H1 (cell line): ENCODE data around the gene SPTBN5. TPM values are rescaled to one million over a fixed set of nuclear protein-coding genes. Genes with fewer than 3 reads are reported as not detected.

Experiments used
- CTCF ChIA-PET: fragments of 300-600 bp; sonication (Branson Sonifier 250); formaldehyde crosslinking; loops from one replicate; lab custom pipeline; 2021; ENCODE audit not compliant: partially characterized antibody; lab: Charles Lee
- POLR2A ChIA-PET: fragments of 300-600 bp; sonication (Branson Sonifier 250); formaldehyde crosslinking; loops from one replicate; lab custom pipeline; 2021; ENCODE audit warnings: inconsistent platforms; ENCODE audit not compliant: partially characterized antibody; lab: Charles Lee
- DNase-seq, 2 experiments: peaks; one replicate each; pipeline versions ENCODE4 v3.0.0 to v3.0.0-alpha.2; 2010 to 2022; ENCODE audit warnings: low spot score in 2 of 2, low read depth in 1 of 2, mixed read lengths in 1 of 2
- FAIRE-seq: peaks from 2 replicates; lab custom pipeline; 2011; peaks lifted over from hg19 to GRCh38; lab: Jason Lieb, UNC
- H2AFZ ChIP-seq: 2 replicates; pipeline ENCODE4 v1.8.1; 2012; ENCODE audit warnings: low read length, inconsistent platforms
- H2AK5ac ChIP-seq: 2 replicates; pipeline ENCODE4 v1.6.1; 2013; ENCODE audit warnings: low read depth, low read length
- H2BK120ac ChIP-seq: replicated peaks from 2 replicates; pipeline ENCODE3; 2013; ENCODE audit warnings: low read depth, low read length, inconsistent platforms
- H2BK12ac ChIP-seq: 2 replicates; pipeline ENCODE4 v1.6.1; 2013; ENCODE audit warnings: low read depth, low read length
- H2BK15ac ChIP-seq: 2 replicates; pipeline ENCODE4 v1.6.1; 2013; ENCODE audit warnings: low read length
- H2BK20ac ChIP-seq: 2 replicates; pipeline ENCODE4 v1.6.1; 2013; ENCODE audit warnings: low read length
- H2BK5ac ChIP-seq: 2 replicates; pipeline ENCODE4 v1.6.1; 2013; ENCODE audit warnings: low read depth, low read length
- H3K14ac ChIP-seq: 2 replicates; pipeline ENCODE4 v1.6.1; 2013; ENCODE audit warnings: inconsistent platforms; ENCODE audit not compliant: insufficient read length
- H3K18ac ChIP-seq: 2 replicates; pipeline ENCODE4 v1.6.1; 2013; ENCODE audit warnings: low read length; ENCODE audit errors: extremely low read depth
- H3K23ac ChIP-seq: 2 replicates; pipeline ENCODE4 v1.6.1; 2013; ENCODE audit warnings: inconsistent platforms; ENCODE audit not compliant: insufficient read length
- H3K23me2 ChIP-seq: 2 replicates; pipeline ENCODE4 v1.6.1; 2013; ENCODE audit warnings: low read depth, low read length
- H3K27ac ChIP-seq: 2 replicates; pipeline ENCODE4 v1.6.1; 2011; ENCODE audit warnings: low read depth, low read length, inconsistent platforms
- H3K27me3 ChIP-seq, 4 experiments: replicated peaks in 1 of 4; 1 replicate in 1 of 4; 2 replicates in 3 of 4; pipeline versions ENCODE4 v1.6.1 to v1.8.1; 2011 to 2013; ENCODE audit warnings: low read length in 3 of 4, mild to moderate bottlenecking in 3 of 4, inconsistent platforms in 2 of 4, mixed read lengths in 2 of 4, moderate library complexity in 1 of 4; ENCODE audit not compliant: control insufficient read depth in 3 of 4, insufficient read depth in 3 of 4; ENCODE audit errors: extremely low read depth in 1 of 4
- H3K36me3 ChIP-seq, 4 experiments: 2 replicates each; pipeline versions ENCODE4 v1.6.1 to v1.8.1; 2011 to 2013; ENCODE audit warnings: mild to moderate bottlenecking in 4 of 4, low read length in 3 of 4, moderate library complexity in 2 of 4, control low read depth in 1 of 4, inconsistent platforms in 1 of 4; ENCODE audit not compliant: insufficient read depth in 4 of 4, control insufficient read depth in 2 of 4
- H3K4ac ChIP-seq: replicated peaks from 2 replicates; pipeline ENCODE3; 2013; ENCODE audit warnings: low read length, low read depth, mixed read lengths, inconsistent platforms; ENCODE audit not compliant: insufficient read length
- H3K4me1 ChIP-seq, 4 experiments: replicated peaks in 1 of 4; 1 replicate in 1 of 4; 2 replicates in 3 of 4; pipeline versions ENCODE4 v1.6.1 to v1.8.1; 2011 to 2013; ENCODE audit warnings: low read length in 3 of 4, inconsistent platforms in 2 of 4, mixed read lengths in 1 of 4; ENCODE audit not compliant: insufficient read depth in 4 of 4, control insufficient read depth in 3 of 4
- H3K4me2 ChIP-seq, 2 experiments: 2 replicates each; pipeline versions ENCODE4 v1.6.1 to v1.8.1; 2011 to 2013; ENCODE audit warnings: low read depth in 2 of 2, low read length in 2 of 2, control low read depth in 1 of 2, inconsistent platforms in 1 of 2, mild to moderate bottlenecking in 1 of 2; ENCODE audit not compliant: insufficient read depth in 1 of 2
- H3K4me3 ChIP-seq, 4 experiments: fragments of 200-600, 300-600 bp in 1 of 4; sonication (generic), shearing (Covaris generic), sonication (Bioruptor Twin) in 1 of 4; 2 replicates each; pipeline versions ENCODE4 v1.5.1 to v1.8.1; 2011 to 2016; ENCODE audit warnings: low read length in 4 of 4, low read depth in 3 of 4, control low read depth in 2 of 4, inconsistent platforms in 2 of 4, mild to moderate bottlenecking in 2 of 4, mixed read lengths in 1 of 4, moderate library complexity in 1 of 4; ENCODE audit not compliant: insufficient read depth in 2 of 4; ENCODE audit errors: extremely low read depth in 1 of 4
- H3K56ac ChIP-seq: replicated peaks from 2 replicates; pipeline ENCODE3; 2013; ENCODE audit warnings: low read depth, mild to moderate bottlenecking, mixed read lengths, low read length, inconsistent platforms; ENCODE audit not compliant: insufficient read length
- H3K79me1 ChIP-seq: 2 replicates; pipeline ENCODE4 v1.6.1; 2013; ENCODE audit warnings: low read depth, low read length, control low read depth
- H3K79me2 ChIP-seq, 2 experiments: 2 replicates each; pipeline versions ENCODE4 v1.6.1 to v1.8.1; 2012 to 2013; ENCODE audit warnings: low read length in 2 of 2, mild to moderate bottlenecking in 2 of 2, inconsistent platforms in 1 of 2; ENCODE audit not compliant: insufficient read depth in 2 of 2, control insufficient read depth in 1 of 2
- H3K9ac ChIP-seq, 4 experiments: replicated peaks in 1 of 4; 1 replicate in 1 of 4; 2 replicates in 3 of 4; pipeline versions ENCODE4 v1.6.1 to v1.8.1; 2011 to 2013; ENCODE audit warnings: low read depth in 3 of 4, low read length in 3 of 4, control low read depth in 2 of 4, mild to moderate bottlenecking in 2 of 4, moderate library complexity in 2 of 4, inconsistent platforms in 1 of 4; ENCODE audit errors: extremely low read depth in 1 of 4
- H3K9me3 ChIP-seq, 2 experiments: 2 replicates each; pipeline versions ENCODE4 v1.6.1 to v1.8.1; 2012 to 2013; ENCODE audit warnings: mild to moderate bottlenecking in 2 of 2, moderate library complexity in 2 of 2, control low read depth in 1 of 2, inconsistent platforms in 1 of 2, low read depth in 1 of 2, low read length in 1 of 2, mixed read lengths in 1 of 2; ENCODE audit not compliant: insufficient read depth in 2 of 2
- H4K20me1 ChIP-seq, 2 experiments: replicated peaks in 1 of 2; 2 replicates each; pipeline versions ENCODE3 to v1.8.1; 2011 to 2013; ENCODE audit warnings: inconsistent platforms in 2 of 2, low read length in 2 of 2, mild to moderate bottlenecking in 1 of 2; ENCODE audit not compliant: insufficient read depth in 2 of 2, control insufficient read depth in 1 of 2
- H4K5ac ChIP-seq: 2 replicates; pipeline ENCODE4 v1.6.1; 2013; ENCODE audit warnings: low read length, low read depth, mixed read lengths, inconsistent platforms; ENCODE audit not compliant: insufficient read length
- H4K8ac ChIP-seq: 2 replicates; pipeline ENCODE4 v1.8.0; 2013; ENCODE audit warnings: mild to moderate bottlenecking, moderate library complexity, low read length, inconsistent platforms; ENCODE audit not compliant: insufficient read depth; ENCODE audit errors: extremely low read depth
- H4K91ac ChIP-seq: replicated peaks from 2 replicates; pipeline ENCODE3; 2013; ENCODE audit warnings: low read length, mixed read lengths, inconsistent platforms; ENCODE audit not compliant: insufficient read length
- EZH2 ChIP-seq: fragments of 200-600 bp; sonication (generic); IDR thresholded peaks from 2 replicates; pipeline ENCODE4 v1.7.1; 2012; ENCODE audit warnings: low read depth, mild to moderate bottlenecking, moderate library complexity, low read length, inconsistent platforms; ENCODE audit not compliant: severe bottlenecking
- TAF1 ChIP-seq: IDR thresholded peaks from 2 replicates; pipeline ENCODE4 v1.6.1; 2011; ENCODE audit warnings: mild to moderate bottlenecking, low read depth, low read length
- WGBS, 2 experiments: shearing (Covaris generic) in 1 of 2; methylation state at CpG; one replicate each; pipeline versions ENCODE4 v1.1.6 to v1.1.7; 2013 to 2015; ENCODE audit warnings: low lambda C conversion rate in 2 of 2, mixed read lengths in 2 of 2, inconsistent platforms in 1 of 2, low coverage in 1 of 2, missing lambda C conversion rate in 1 of 2; ENCODE audit not compliant: insufficient replicate concordance in 2 of 2, insufficient coverage in 1 of 2, insufficient read length in 1 of 2; ENCODE audit errors: extremely low coverage in 1 of 2, missing lambda C conversion rate in 1 of 2; 5-methylcytosine and 5-hydroxymethylcytosine counted together
- polyA plus RNA-seq, 7 experiments: library from polyadenylated mRNA; depleted of rRNA in 3 of 7; stranded (reverse) in 5 of 7; unstranded in 2 of 7; fragments of >200 nt in 5 of 7; fragments of 200-250 nt in 2 of 7; gene quantifications; 1 replicate in 5 of 7; 2 replicates in 1 of 7; 4 replicates in 1 of 7; pipeline versions ENCODE4 v1.2.1 to v1.2.3, GENCODE V29; 2011 to 2013; ENCODE audit warnings: missing spikeins in 2 of 7, mixed read lengths in 2 of 7
- total RNA-seq: library from RNA; stranded (reverse); fragmentation: NEBNext Ultra II Directional; extraction: Animal tissue kit (Norgen Biotek cat#: 25700); gene quantifications from 2 replicates; pipeline ENCODE4 v1.2.1, GENCODE V29; 2021

SPTBN5 gene
- total and polyA plus RNA-seq, 2 of the 8 experiments (the other 6 are each of a cell fraction or from before 2014, with no cell fraction given): 0.32 to 0.84 TPM

- ChIA-PET CTCF (interaction anchor here (0.6 to 3.2 kb wide), 6 partner anchors 11 to 72 kb away, joined by 3 to 7 read pairs (median 4); no protein-coding TSS in a partner anchor), POLR2A (interaction anchor here (1.1 kb wide), 1 partner anchor 10 kb away, joined by 3 read pairs; no protein-coding TSS in a partner anchor)
- no peak overlapping the region for H3K4ac ChIP-seq
- H2AFZ ChIP-seq: no peak overlapping the region
- H2AK5ac ChIP-seq: no peak overlapping the region
- no peak overlapping the region for H3K56ac ChIP-seq
- H3K4me3 ChIP-seq: no peak overlapping the region
- FAIRE-seq (no peak), DNase-seq (no peak)
- H4K8ac ChIP-seq: no peak overlapping the region
- no peaks in the 10 kb centered on the region for H3K23me2 ChIP-seq
- H2BK5ac ChIP-seq: no peak overlapping the region
- no peak overlapping the region for H3K9ac ChIP-seq
- H3K36me3 ChIP-seq: peaks cover 2 to 10% (median 6%) of the 10 kb centered on the region in 4 experiments; a peak in 6 of 8 replicates
- no peak overlapping the region for H2BK20ac ChIP-seq
- H3K79me2 ChIP-seq: no peaks in the 10 kb centered on the region; a peak in 1 of 4 replicates
- H2BK15ac ChIP-seq: no peak overlapping the region
- WGBS, 2 experiments: 91% methylated on average over 13 of the region's 13 CpGs; no CpG with 5 or more reads in 1 of the 2 experiments
- no peak overlapping the region for H3K27ac ChIP-seq
- TF ChIP-seq EZH2 (no peak), TAF1 (no peak)
- H3K4me2 ChIP-seq: no peak overlapping the region
- H2BK120ac ChIP-seq: no peak overlapping the region
- H2BK12ac ChIP-seq: no peak overlapping the region
- H4K91ac ChIP-seq: no peak overlapping the region
- no peak overlapping the region for H3K18ac ChIP-seq
- no peaks in the 10 kb centered on the region for H3K27me3 ChIP-seq
- peaks cover 0 to 4% (median 3%) of the 10 kb centered on the region in 4 experiments; a peak in 2 of 7 replicates for H3K4me1 ChIP-seq
- H3K23ac ChIP-seq: no peak overlapping the region
- no peak overlapping the region for H4K5ac ChIP-seq
- peaks cover 2% of the 10 kb centered on the region for H3K79me1 ChIP-seq
- H3K14ac ChIP-seq: no peak overlapping the region
- peaks cover 1 to 8% of the 10 kb centered on the region in 2 experiments for H4K20me1 ChIP-seq
- no peaks in the 10 kb centered on the region for H3K9me3 ChIP-seq
Observed at GRCh38 chr15:41940441-41940857, 46.6 kb upstream of the SPTBN5 start.
